Activated naive CD4-positive, alpha-beta T cell treated with anti-CD3 and anti-CD28 coated beads, Interleukin-2, amount 50 U/mL, for 72 hours (primary cell): Measurements from ENCODE around the gene ZNF521. TPM values are rescaled to one million over a fixed set of nuclear protein-coding genes. Genes with fewer than 3 reads are reported as not detected.
"Not testable (repeated sequence)": the region's sequence is repeated elsewhere in the genome, so short reads cannot be mapped to it uniquely, and the experiment has no call there.

Experiments used
- ATAC-seq, 2 donors: fragments of 150-1000 bp; cut with Tn5 transposase; 2 replicates each; pipeline ENCODE4 v1.10.0; 2021; ENCODE audit warnings: mild to moderate bottlenecking in 2 of 2, moderate library complexity in 2 of 2
- DNase-seq, 2 donors: peaks; one replicate each; pipeline ENCODE4 v3.0.0; 2021 to 2022; ENCODE audit warnings: low spot score in 2 of 2
- H3K27ac Mint-ChIP-seq, 2 donors: one replicate each; pipeline ENCODE4 v1.8.0; 2022; ENCODE audit warnings: mild to moderate bottlenecking in 2 of 2, mixed read lengths in 2 of 2
- H3K36me3 Mint-ChIP-seq, 2 donors: one replicate each; pipeline ENCODE4 v1.8.0; 2022; ENCODE audit warnings: mixed read lengths in 2 of 2
- H3K9me3 Mint-ChIP-seq, 2 donors: one replicate each; pipeline ENCODE4 v1.8.0; 2022; ENCODE audit warnings: mixed read lengths in 2 of 2
- total RNA-seq, 2 donors: library from RNA; stranded (reverse); gene quantifications; one replicate each; pipeline ENCODE4 v1.2.3, GENCODE V29; 2022

Gene ZNF521
- total RNA-seq, 2 donors from 2014 or later, result not detected

DNA sequence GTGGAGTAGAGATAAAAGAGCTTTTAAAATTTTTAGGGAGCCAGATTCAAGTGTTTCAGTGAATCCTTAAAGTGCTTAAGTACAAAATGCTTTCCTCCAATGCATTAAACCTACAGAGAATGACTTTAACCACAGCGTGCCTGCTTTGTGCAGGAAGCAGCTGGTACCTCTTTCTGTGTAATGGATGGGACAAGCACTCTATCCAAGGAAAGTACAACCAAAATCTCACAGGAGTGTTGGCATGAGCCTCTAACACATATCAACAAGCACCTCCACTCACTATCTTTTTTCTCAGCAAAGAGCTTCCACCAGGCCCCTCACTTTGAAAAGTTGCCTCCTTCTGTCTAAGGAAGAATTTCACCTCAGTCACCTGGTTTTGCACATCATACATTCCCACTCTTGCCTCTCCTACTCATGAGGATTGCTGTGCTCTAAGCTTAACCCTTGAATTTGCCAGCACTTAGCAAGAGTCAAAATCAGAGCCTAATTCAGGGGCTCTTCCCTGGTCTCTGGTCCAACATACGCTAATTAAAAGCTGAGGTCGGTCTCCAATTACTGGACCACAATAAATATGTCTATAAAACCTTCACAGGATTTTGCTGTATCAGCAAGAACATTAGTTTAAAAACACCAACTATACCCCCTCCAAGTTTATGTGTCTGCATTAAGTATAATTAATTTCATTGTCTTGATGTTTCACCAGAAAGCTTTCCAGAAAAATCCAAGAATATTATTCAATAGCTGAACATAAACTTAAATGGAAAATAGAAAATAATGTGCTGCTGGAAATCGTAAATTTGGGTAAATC lies 68.9 kb downstream of the ZNF521 start:
- H3K9me3 Mint-ChIP-seq, result no peaks in the 10 kb centered on the region
- H3K36me3 Mint-ChIP-seq, result no peaks in the 10 kb centered on the region
- DNase-seq (no peak), ATAC-seq (no peak)
- no peak overlapping the region for H3K27ac Mint-ChIP-seq

DNA sequence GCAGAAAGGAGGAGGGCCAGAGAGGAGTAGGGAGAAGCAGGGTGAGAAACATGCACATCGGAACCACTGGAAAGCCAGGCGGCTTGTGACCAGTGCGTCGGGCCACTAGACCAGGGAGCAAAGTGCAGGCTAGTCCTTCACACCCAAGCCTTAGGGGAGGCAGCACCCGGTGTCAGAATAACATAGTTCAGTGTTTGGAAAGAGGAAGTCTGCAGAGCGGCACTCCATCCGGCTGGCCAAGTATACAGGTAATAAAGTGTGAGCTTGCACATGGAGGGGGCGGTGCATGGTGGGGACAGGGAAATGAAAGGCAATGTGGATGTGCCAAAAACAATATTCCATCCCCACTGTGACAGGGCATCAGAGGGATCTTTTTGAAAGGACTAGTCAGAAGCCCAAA lies 69.7 kb downstream of the ZNF521 start:
- no peak overlapping the region for H3K27ac Mint-ChIP-seq
- DNase-seq (no peak), ATAC-seq (no peak)
- H3K36me3 Mint-ChIP-seq, result no peaks in the 10 kb centered on the region
- H3K9me3 Mint-ChIP-seq, result no peaks in the 10 kb centered on the region

DNA sequence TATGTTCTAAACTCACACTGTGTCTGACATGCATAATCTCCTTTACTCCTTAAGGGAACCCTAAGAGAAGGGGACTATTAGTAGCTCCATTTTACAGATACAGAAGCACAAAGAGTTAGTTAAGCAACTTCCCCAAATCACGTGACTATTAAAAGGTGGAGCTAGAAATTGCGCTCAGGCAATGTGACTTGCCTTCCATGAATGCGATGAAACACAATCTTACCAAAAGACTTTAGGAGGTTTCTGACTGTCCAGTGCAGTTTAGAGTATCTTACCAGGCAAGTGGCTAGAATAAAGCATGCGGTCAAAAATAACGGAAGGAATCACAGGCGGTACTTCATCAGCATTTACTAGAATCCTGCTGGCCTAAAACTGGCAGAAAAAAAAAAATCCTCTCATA lies 70.4 kb downstream of the ZNF521 start:
- DNase-seq (no peak), ATAC-seq (no peak)
- Mint-ChIP-seq H3K27ac (no peak overlapping the region), H3K9me3 (no peaks in the 10 kb centered on the region), H3K36me3 (no peaks in the 10 kb centered on the region)

- Mint-ChIP-seq H3K36me3 (no peaks in the 10 kb centered on the region), H3K9me3 (no peaks in the 10 kb centered on the region), H3K27ac (no peak overlapping the region)
- ATAC-seq (no peak), DNase-seq (no peak)
These were observed 72.0 kb downstream of the ZNF521 start for GRCh38 chr18:25279961-25280360.

GRCh38 chr18:25279556-25279955 lies 72.4 kb downstream of the ZNF521 start:
- DNase-seq, result no peak
- no peak for ATAC-seq
- H3K9me3 Mint-ChIP-seq, result no peaks in the 10 kb centered on the region
- no peaks in the 10 kb centered on the region for H3K36me3 Mint-ChIP-seq
- H3K27ac Mint-ChIP-seq, result no peak overlapping the region

- no peaks in the 10 kb centered on the region for H3K9me3 Mint-ChIP-seq
- no peak overlapping the region for H3K27ac Mint-ChIP-seq
- no peaks in the 10 kb centered on the region for H3K36me3 Mint-ChIP-seq
- ATAC-seq, result no peak
- no peak for DNase-seq
These were observed 72.8 kb downstream of the ZNF521 start for GRCh38 chr18:25279133-25279532.

- Mint-ChIP-seq H3K9me3 (no peaks in the 10 kb centered on the region), H3K27ac (no peak overlapping the region), H3K36me3 (no peaks in the 10 kb centered on the region)
- ATAC-seq (no peak), DNase-seq (no peak)
These were observed 73.6 kb downstream of the ZNF521 start for GRCh38 chr18:25278394-25278793.

GRCh38 chr18:25275412-25276001 lies 76.5 kb downstream of the ZNF521 start:
- Mint-ChIP-seq H3K36me3 (no peaks in the 10 kb centered on the region), H3K9me3 (no peaks in the 10 kb centered on the region), H3K27ac (no peak overlapping the region)
- no peak for DNase-seq
- ATAC-seq, result no peak

DNA sequence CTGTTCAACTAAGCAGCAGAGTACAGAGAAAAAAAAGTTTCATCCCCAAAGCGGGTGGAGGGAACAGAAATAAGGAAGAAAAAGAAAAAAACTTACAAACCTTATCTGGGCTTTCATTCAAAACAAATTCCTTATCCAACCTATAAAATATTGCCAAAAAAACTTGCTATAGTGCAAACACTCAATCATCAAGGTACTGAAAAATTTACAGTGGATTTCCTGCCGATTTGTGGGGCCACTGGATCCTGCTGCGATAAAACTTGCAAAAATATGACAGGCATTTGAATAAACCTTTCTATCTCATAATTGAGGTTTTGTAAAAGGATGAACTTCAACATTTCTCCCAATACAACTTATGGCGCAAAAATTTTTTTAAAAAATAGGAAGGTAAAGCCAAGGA lies 77.0 kb downstream of the ZNF521 start:
- Mint-ChIP-seq H3K9me3 (no peaks in the 10 kb centered on the region), H3K27ac (no peak overlapping the region), H3K36me3 (no peaks in the 10 kb centered on the region)
- ATAC-seq, result no peak
- no peak for DNase-seq

DNA sequence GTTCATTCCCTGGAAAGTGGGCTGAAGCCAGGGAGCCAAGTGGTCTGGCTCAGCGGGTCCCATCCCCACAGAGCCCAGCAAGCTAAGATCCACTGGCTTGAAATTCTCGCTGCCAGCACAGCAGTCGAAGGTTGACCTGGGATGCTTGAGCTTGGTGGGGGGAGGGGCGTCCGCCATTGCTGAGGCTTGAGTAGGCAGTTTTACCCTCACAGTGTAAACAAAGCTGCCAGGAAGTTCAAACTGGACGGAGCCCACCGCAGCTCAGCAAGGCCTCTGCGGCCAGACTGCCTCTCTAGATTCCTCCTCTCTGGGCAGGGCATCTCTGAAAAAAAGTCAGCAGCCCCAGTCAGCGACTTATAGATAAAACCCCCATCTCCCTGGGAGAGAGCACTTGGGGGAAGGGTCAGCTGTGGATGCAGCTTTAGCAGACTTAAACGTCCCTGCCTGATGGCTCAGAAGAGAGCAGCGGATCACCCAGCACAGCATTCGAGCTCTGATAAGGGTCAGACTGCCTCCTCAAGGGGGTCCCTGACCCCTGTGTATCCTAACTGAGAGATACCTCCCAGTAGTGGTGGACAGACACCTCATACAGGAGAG lies 84.9 kb downstream of the ZNF521 start:
- H3K9me3 Mint-ChIP-seq, H3K36me3 Mint-ChIP-seq, ATAC-seq, H3K27ac Mint-ChIP-seq, DNase-seq: not testable (repeated sequence)

GRCh38 chr18:25262920-25263319 lies 89.0 kb downstream of the ZNF521 start:
- H3K36me3 Mint-ChIP-seq, result no peaks in the 10 kb centered on the region
- peaks cover 0 to 14% of the 10 kb centered on the region in 2 donors for H3K9me3 Mint-ChIP-seq
- ATAC-seq (no peak), DNase-seq (no peak)
- H3K27ac Mint-ChIP-seq, result no peak overlapping the region

DNA sequence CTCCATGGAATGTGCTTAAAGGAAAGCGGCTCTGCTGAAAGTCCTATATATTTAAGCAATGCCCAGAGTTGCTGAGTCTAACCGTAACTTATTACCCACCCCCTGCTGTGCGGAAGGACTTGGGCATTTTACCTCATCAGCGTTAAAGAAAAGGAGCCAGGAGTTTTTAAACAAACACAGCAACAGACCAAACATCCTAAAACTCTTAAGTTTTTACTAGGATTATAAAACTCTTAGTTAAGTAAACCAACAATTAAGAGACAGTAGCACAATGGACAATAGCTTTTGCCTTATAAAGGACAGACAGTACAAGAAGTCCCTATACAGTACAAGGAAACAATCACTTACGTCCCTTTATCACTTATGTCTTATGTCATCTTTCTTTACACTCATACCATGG lies 90.2 kb downstream of the ZNF521 start:
- DNase-seq (no peak), ATAC-seq (no peak)
- peaks cover 0 to 11% of the 10 kb centered on the region in 2 donors for H3K9me3 Mint-ChIP-seq
- H3K36me3 Mint-ChIP-seq, result no peaks in the 10 kb centered on the region
- H3K27ac Mint-ChIP-seq, result no peak overlapping the region

DNA sequence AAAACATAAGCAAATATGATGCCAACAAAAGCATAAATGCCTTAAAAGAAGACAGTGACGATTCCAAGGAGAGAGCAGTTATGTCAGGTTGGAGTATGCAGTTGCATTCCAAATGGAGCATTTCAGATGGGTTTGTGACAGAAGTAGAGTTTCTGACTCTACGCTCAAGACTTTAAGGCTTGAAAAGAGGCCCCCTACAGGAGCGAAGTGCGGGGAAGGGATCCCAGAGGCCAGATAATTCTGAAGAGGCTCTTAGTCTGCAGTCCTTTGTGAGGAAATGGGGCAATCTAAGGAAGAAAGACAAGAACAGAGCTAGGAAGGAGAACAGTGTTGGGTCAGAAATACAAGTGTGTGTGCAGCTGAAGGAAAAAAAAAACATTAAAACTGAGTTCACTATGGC lies 95.5 kb downstream of the ZNF521 start:
- no peak overlapping the region for H3K27ac Mint-ChIP-seq
- no peaks in the 10 kb centered on the region for H3K36me3 Mint-ChIP-seq
- DNase-seq (no peak), ATAC-seq (no peak)
- peaks cover 0 to 18% of the 10 kb centered on the region in 2 donors for H3K9me3 Mint-ChIP-seq

GRCh38 chr18:25253779-25254178 lies 98.2 kb downstream of the ZNF521 start:
- H3K27ac Mint-ChIP-seq, result no peak overlapping the region
- H3K9me3 Mint-ChIP-seq, result peaks cover 0 to 11% of the 10 kb centered on the region in 2 donors
- DNase-seq, result no peak
- H3K36me3 Mint-ChIP-seq, result no peaks in the 10 kb centered on the region
- ATAC-seq, result no peak

DNA sequence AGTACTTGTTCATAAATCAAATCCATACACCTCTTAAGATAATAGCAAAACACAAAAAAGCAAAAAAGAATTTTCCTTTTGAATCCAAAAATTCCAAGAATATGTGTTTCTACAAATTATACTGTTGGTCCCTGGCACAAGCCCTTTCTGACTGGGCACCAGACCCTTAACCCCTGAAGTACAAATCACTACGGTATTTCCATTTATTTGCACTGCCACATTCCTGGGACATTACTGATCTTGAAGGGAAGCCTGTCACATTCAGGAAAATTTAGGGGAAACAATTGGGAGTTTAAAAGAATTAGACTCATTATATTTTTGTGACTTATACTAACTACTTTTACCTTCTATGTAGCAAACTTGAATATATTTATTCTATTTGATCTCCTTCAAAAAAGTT lies 98.8 kb downstream of the ZNF521 start:
- no peak overlapping the region for H3K27ac Mint-ChIP-seq
- ATAC-seq (no peak), DNase-seq (no peak)
- peaks cover 0 to 9% of the 10 kb centered on the region in 2 donors for H3K9me3 Mint-ChIP-seq
- no peaks in the 10 kb centered on the region for H3K36me3 Mint-ChIP-seq

- ATAC-seq (no peak), DNase-seq (no peak)
- H3K27ac Mint-ChIP-seq, result no peak overlapping the region
- no peaks in the 10 kb centered on the region for H3K36me3 Mint-ChIP-seq
- peaks cover 0 to 3% of the 10 kb centered on the region in 2 donors for H3K9me3 Mint-ChIP-seq
These were observed 100.9 kb downstream of the ZNF521 start for GRCh38 chr18:25251068-25251467.

DNA sequence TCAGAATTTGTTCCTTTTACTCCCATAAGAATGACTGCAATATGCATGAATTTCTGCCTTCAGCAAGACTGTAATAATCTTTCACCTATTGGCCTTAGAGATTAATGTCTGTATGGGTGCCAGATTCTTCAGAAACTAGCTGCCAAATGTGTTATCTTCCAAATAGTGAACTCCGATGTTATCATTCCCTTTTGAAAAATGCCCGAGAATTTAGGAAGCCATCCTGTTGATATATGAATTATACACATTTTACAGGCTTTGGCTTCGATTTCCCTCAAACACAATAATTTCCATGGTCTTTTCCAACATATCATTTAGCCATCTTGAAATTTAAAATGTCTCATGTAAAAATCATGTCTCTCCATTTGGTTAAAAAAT lies 101.5 kb downstream of the ZNF521 start:
- Mint-ChIP-seq H3K36me3 (no peaks in the 10 kb centered on the region), H3K9me3 (no peaks in the 10 kb centered on the region), H3K27ac (no peak overlapping the region)
- DNase-seq (no peak), ATAC-seq (no peak)

DNA sequence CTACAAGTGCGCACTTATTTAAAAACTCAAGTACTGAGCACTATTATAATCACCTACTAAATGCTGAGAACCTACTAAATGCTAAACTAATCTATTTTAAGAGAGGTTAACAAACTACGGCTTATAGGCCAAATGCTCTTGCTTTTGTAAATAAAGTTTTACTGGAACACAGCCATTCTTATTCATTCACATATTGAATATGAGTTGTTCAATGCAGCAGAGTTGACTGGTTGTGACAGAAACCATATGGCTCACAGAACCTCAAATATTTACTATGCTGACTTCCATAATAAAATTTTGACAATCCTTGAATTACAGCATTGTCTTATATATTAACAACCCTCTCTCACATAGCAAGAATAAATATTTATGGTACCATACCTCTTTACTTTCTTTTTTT lies 103.2 kb downstream of the ZNF521 start:
- Mint-ChIP-seq H3K27ac (no peak overlapping the region), H3K36me3 (no peaks in the 10 kb centered on the region), H3K9me3 (peaks cover 0 to 3% of the 10 kb centered on the region in 2 donors)
- ATAC-seq (no peak), DNase-seq (no peak)
